Stimulated activated CD8-positive, alpha-beta memory T cell treated with anti-CD3 and anti-CD28 coated beads, Interleukin-12 subunit alpha, Interleukin-12 subunit beta, amount 100 ng/mL, for 24 hours (primary cell): ENCODE data around the gene POLR3GL.
"Not testable (repeated sequence)": the region's sequence is repeated elsewhere in the genome, so short reads cannot be mapped to it uniquely, and the experiment has no call there.

Experiments
- DNase-seq: peaks from one replicate; pipeline ENCODE4 v3.0.0-alpha.2; 2020; ENCODE audit errors: extremely low read depth

The POLR3GL gene

DNA sequence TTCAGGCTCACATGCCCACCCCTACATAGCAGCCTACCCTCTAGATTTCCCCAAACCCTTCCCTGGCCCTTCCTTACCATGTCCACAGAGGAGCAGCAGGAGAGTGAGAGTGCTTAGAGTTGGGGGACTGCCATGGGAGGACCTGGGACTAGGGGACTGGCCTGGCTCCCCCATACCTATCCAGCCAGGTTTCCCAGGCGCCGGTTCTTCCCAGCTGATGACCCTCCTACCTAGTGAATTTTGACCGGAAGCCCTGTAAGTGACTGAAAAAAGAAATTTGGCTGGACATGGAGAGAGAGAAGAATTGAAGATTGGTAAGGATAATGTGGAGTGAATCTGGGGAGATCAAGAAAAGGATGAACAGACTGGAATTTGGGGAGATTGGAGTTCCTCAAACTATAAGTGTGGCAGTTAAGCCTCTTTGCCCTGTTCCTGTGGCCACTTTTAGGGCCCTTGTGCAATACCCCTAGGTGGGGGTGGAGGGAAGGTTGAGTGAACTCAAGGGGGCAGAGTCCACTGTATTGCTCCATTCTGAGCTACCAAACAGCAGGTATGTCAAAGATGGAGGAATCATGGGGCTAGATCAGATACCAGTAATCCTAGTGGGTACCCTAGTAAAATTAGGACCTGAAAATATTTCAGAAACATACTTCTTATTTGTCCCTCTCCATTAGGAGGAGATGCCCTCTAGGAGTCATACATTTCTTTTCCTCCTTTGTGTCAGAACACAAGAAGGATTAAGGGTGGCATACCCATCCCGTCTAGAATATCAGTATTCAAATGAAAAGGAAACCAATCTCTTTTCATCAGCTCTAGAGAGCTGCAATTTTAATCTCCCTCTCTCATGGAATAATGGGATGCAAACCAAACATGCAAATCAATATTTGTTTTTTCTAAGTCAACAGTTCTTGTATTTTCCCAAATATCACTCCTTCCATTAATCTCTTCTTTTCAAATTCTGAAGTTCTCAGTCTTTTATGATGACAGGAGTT is 55.9 kb downstream of the POLR3GL start:
- no peak for DNase-seq

DNA sequence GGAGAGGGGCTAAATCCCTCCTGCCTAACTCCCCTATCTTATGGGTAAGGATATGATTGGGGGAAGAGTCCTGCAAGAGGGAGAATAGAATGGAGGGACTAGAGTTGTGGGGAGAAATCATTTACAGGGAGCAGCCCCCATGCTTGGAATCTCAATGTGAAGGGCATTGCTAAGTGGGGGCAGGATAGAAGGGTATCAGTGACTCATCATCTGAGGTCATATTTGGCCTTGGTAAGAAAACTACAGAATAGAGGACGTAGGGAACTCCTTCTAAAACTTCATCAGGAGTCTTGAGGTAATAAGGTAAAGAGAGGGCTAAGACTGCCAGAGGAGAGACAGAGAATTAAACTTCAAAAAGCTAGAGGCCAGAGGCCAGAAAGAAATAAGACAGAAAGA is 56.6 kb downstream of the POLR3GL start:
- no peak for DNase-seq

DNA sequence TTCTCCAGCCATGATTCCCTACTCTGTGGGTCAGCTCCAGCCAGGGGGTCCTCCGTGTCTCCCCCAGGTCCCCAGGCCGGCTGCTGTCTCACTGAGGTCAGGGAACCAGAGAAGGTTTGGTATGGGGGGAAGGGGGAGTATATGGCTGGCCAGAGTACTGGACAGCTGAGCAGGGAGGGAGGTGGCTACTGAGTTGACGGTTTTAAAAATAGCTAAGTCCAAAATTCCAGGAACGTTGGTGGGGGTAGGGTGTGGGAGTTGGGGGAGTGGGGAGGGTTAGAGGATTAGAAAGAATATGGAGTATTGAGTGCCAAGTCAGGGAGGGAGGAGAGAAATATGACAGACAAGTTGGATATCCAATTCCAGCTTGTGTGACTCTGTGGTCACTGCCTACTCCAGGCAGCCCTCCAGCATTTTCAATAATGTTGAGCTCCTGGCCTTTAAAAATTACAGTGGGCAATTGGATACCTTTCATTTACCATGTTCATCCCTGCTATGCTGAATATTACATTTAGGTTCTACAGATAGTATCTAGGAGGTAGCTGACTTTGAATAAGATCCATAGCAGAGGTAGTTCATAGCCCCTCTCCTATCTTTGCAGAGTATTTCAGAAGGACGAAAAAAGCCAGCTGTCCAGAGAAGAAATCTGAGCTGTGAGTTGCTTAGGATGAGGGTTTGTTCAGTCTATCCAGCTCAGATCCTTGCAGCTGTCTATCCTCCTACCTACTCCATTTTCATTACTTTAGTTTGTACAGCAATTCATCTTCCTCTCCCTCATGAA is 57.3 kb downstream of the POLR3GL start, which contains the start of gene HJV:
TSS of gene HJV (minus strand) at position 114 of the 781 bp plus-strand sequence. CDS start 1,504 bp downstream, outside the sequence.
- no peak for DNase-seq

DNA sequence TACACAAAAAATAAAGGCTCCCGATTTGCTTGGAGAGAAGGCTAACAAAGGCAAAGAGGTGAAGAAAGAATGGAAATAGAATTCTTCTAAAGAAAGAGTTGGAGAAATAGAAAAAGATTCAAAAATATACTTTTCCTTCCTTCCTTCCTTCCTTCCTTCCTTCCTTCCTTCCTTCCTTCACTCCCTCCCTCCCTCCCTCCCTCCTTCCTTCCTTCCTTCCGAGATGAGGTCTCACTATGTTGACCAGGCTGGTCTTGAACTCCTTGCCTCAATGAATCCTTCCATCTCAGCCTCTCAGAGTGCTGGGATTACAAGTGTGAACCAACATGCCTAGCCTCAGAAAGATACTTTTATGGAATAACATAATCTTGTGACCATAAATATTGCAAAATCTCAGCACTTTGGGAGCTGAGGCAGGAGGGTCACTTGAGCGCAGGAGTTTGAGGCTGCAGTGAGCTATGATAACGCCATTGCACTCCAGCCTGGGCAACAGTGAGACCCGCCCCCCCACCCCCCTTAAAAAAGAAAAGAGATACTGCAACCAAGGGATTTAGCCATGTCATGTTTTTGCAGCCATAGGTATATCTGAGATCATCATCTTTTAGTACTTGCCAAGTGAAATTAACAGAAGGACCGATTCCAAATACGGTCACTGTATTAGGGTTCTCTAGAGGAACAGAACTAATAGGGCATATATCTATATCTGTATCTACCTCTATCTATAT is 58.1 kb downstream of the POLR3GL start:
- no peak for DNase-seq

DNA sequence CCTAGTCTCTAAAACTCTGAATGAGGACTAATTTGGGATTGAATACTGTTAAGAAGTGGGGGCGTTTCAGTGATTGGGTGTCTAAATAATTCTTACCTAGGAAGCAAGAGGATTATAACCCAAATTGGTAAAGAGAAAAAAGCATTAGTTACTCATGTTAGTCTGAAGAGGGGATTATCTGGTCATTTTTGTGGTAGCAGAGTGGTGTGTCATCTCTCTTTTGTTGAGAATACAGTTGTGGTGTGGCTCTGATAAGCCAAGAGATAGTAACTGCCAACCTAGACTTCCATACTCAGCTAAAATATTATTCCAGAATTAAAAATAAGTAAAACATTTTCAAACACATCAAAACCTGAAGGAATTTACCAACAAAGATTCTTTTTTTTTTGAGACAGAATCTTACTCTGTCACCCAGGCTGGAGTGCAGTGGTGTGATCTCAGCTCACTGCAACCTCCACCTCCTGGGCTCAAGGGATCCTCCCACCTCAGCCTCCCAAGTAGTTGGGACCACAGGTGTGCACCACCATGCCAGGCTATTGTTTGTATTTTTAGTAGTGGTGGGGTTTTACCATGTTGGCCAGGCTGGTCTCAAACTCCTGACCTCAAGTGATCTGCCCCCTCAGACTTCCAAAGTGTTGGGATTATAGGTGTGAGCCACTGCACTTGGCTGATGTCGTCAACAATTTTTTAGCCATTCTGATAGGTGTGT is 61.5 kb downstream of the POLR3GL start:
- not testable (repeated sequence) for DNase-seq

GRCh38 chr1:146026650-146027049 is 62.2 kb downstream of the POLR3GL start:
- not testable (repeated sequence) for DNase-seq
